GM19467 (cell line): ENCODE results near the gene HACE1.
A peak's percentile ranks its signal among the peaks of the same experiment; 100 is the strongest.
"Not testable (repeated sequence)": the region's sequence is repeated elsewhere in the genome, so short reads cannot be mapped to it uniquely, and the experiment has no call there.

ENCODE experiments used
- ATAC-seq: cut with Tn5 transposase; IDR thresholded peaks from one replicate; pipeline ENCODE4 v1.9.1; 2021; ENCODE audit warnings: mild to moderate bottlenecking, moderate library complexity; ENCODE audit not compliant: unreplicated experiment

HACE1 gene, protein sequence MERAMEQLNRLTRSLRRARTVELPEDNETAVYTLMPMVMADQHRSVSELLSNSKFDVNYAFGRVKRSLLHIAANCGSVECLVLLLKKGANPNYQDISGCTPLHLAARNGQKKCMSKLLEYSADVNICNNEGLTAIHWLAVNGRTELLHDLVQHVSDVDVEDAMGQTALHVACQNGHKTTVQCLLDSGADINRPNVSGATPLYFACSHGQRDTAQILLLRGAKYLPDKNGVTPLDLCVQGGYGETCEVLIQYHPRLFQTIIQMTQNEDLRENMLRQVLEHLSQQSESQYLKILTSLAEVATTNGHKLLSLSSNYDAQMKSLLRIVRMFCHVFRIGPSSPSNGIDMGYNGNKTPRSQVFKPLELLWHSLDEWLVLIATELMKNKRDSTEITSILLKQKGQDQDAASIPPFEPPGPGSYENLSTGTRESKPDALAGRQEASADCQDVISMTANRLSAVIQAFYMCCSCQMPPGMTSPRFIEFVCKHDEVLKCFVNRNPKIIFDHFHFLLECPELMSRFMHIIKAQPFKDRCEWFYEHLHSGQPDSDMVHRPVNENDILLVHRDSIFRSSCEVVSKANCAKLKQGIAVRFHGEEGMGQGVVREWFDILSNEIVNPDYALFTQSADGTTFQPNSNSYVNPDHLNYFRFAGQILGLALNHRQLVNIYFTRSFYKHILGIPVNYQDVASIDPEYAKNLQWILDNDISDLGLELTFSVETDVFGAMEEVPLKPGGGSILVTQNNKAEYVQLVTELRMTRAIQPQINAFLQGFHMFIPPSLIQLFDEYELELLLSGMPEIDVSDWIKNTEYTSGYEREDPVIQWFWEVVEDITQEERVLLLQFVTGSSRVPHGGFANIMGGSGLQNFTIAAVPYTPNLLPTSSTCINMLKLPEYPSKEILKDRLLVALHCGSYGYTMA

GRCh38 chr6:104859225-104860146, at the start of gene HACE1:
TSS of gene HACE1 (minus strand) at chr6:104859919. CDS start at chr6:104859642, 277 bp downstream.
- ATAC-seq = peak; percentile 99

GRCh38 chr6:104908888-104909525, 49.3 kb upstream of the HACE1 start:
- ATAC-seq = no peak

GRCh38 chr6:104908031-104908887, 48.5 kb upstream of the HACE1 start:
- ATAC-seq = no peak

- not testable (repeated sequence) for ATAC-seq
Observed at GRCh38 chr6:104898893-104899292, 39.2 kb upstream of the HACE1 start.

DNA sequence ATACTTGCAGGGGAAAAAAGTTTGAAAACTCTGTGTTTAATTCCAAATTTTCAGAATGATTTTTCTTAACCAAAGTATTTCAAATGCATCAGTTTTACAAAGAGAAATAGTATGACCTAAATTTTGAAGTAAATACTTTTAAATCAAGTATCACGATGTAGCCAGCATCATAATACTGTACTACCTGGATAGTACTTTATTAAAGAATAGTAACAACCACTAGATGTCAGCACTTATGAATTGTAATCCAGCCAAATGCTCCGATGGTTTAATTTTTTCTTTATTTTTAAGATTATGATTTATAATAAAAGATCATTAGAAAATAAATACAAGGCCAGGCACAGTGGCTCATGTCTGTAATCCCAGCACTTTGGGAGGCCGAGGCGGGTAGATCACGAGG, 37.2 kb upstream of the HACE1 start:
- ATAC-seq = no peak

GRCh38 chr6:104888066-104888465, 28.3 kb upstream of the HACE1 start:
- ATAC-seq = no peak

- ATAC-seq = no peak
Observed at GRCh38 chr6:104887350-104887749, 27.6 kb upstream of the HACE1 start.

DNA sequence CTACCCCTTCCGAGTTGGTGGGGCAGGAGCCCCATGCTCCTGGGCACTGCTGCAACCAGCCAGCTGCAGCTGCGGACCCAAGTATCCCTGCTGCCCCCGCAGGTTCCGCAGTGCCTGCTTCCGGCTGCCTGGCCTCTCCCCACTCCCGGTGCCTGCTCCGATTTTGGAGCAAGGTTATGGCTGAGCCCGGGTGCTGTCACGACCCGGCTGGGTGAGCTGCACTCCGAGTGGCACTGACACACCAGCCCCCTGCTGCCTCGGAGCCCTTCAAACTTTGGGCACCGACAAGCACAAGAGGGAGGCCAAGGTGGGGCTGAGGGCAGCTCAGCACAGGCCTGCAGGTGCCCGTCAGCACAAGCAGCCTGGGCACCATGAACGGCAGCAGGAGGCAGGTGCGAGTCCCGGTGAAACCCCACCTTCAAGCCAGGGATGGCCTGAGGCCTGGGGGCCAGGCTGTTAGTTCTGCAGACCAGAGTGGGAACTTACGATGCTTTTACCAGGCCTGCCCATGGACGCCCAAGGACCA, 25.9 kb upstream of the HACE1 start:
- ATAC-seq = no peak

DNA sequence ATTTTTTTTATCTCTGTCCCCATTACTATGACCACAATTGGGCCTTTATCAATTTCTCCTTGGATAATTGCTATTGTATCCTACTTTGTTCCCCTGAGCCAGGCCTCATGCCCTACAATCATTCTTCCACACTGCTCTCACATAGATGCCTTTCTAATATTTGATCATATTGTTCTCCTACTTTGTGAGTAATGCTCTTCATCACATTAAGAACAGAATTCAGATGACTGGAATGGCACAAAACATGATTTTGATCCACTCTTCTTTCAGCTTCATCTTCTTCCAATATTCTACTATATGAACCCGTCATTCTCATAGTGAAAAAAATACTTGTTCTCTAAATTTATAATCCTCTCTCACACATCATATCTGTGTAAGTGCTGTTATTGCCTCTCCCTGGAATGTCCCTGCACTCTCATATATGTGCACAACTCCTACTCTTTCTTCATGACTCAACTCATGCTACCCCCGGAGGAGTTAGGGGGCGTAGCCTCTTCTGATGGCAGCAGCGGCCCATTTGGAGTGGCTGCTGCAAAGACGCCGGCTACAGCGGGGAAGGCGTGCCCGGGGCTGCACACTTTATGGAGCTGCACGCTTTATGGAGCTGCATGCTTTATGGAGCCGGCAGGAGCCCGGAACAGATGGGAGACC, 25.3 kb upstream of the HACE1 start:
- ATAC-seq = no peak

GRCh38 chr6:104881964-104882668, 22.4 kb upstream of the HACE1 start:
- no peak for ATAC-seq

DNA sequence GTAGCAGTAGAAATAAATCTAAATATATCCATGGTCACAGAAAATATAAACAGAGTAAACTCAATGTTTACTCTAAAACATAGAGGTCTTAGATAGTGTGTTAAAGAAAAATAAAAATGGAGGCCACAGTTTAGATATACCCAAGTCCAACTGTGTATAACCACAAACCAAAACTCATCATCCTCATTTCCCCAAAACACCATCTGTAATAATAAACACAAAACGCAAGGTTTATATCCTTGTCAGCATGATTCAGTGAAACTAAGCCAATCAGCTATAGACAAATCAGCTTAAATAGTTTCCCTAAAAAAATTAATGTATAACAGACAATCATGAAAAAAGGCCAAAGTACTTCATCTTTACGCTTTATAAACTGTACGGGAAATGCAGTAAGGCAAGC, 2.7 kb upstream of the HACE1 start:
- ATAC-seq = no peak

GRCh38 chr6:104860221-104860620, 502 bp upstream of the HACE1 start:
- ATAC-seq = no peak

GRCh38 chr6:104858642-104859041, 1.1 kb downstream of the HACE1 start:
- ATAC-seq = no peak

GRCh38 chr6:104855507-104855906, 4.2 kb downstream of the HACE1 start:
- ATAC-seq = no peak

DNA sequence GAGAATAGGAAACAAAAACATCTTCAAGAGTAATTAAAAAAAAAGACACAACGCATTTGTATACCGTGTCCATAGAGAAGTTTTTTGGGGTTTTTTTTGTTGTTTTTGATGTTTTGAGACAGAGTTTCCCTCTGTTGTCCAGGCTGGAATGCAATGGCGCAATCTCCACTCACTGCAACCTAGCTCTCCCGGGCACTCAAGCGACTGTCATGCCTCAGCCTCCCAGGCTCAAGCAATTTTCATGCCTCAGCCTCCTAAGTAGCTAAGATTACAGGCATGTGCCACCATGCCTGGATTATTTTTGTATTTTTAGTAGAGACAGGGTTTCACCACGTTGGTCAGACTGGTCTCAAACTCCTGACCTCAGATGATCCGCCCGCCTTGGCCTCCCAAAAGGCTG, 12.0 kb downstream of the HACE1 start:
- ATAC-seq = not testable (repeated sequence)

DNA sequence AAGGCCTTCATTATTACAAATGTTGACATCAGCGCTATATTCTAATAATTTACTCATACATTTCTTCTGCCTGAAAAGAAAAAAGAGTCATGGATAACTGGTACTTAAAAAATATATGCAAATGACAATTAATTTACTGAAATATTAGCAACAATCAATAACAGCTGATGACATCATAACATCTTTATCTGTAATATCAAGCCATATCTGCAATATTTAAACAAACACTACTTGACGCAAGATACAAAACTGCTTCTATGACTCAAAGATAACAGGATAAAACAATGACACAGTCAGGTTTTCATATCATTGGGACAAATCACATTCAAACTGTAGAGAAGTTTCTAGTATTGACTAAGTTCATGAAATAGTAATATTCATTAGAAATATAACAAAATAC, 16.5 kb downstream of the HACE1 start:
- no peak for ATAC-seq

GRCh38 chr6:104837158-104837557, 22.6 kb downstream of the HACE1 start:
- no peak for ATAC-seq

- ATAC-seq = not testable (repeated sequence)
Observed at GRCh38 chr6:104836479-104837020, 23.2 kb downstream of the HACE1 start.
